Right lobe of liver (tissue), 6 donors: ENCODE data around the gene SPINDOC. TPM values are rescaled to one million over a fixed set of nuclear protein-coding genes. Genes with fewer than 3 reads are reported as not detected.
A peak's percentile ranks its signal among the peaks of the same experiment; 100 is the strongest.
"Not testable (repeated sequence)": the region's sequence is repeated elsewhere in the genome, so short reads cannot be mapped to it uniquely, and the experiment has no call there.

Experiments
- ATAC-seq, 4 donors: fragments of 200-7000 bp; cut with Tn5 transposase; one replicate each; pipeline ENCODE4 v1.9.1; 2020; ENCODE audit warnings: mild to moderate bottlenecking in 4 of 4, moderate library complexity in 4 of 4
- DNase-seq, 3 donors: peaks; one replicate each; pipeline ENCODE4 v3.0.0-alpha.2; 2020
- H3K27ac ChIP-seq, 3 donors: fragments of 200-600 bp; one replicate each; pipeline ENCODE4 v1.8.0; 2022
- H3K27me3 ChIP-seq, 2 donors: fragments of 200-600 bp; one replicate each; pipeline ENCODE4 v1.8.0; 2022
- H3K36me3 ChIP-seq, 4 donors: fragments of 200-600 bp; sonication (generic) in 1 of 4; one replicate each; pipeline versions ENCODE4 v1.5.1 to v1.8.0; 2017 to 2022; ENCODE audit warnings: control low read depth in 1 of 4
- H3K4me1 ChIP-seq, 4 donors: fragments of 200-600 bp; sonication (generic) in 1 of 4; one replicate each; pipeline versions ENCODE4 v1.5.1 to v1.8.0; 2017 to 2022; ENCODE audit warnings: control low read depth in 1 of 4
- H3K4me3 ChIP-seq, 3 donors: fragments of 200-600 bp; one replicate each; pipeline ENCODE4 v1.8.0; 2022
- H3K9me3 ChIP-seq, 4 donors: fragments of 200-600 bp; sonication (generic) in 1 of 4; one replicate each; pipeline versions ENCODE4 v1.5.1 to v1.8.0; 2017 to 2022; ENCODE audit warnings: control low read depth in 1 of 4
- CTCF ChIP-seq, 4 donors: fragments of 200-600 bp in 3 of 4; fragments of 450-650 bp in 1 of 4; IDR thresholded peaks; one replicate each; pipeline versions ENCODE4 v1.5.1 to v1.8.0; 2016 to 2022; ENCODE audit warnings: antibody characterized with exemption in 4 of 4, mild to moderate bottlenecking in 2 of 4
- POLR2A ChIP-seq: fragments of 450-650 bp; IDR thresholded peaks from one replicate; pipeline ENCODE4 v1.6.1; 2017; ENCODE audit warnings: antibody characterized with exemption, mild to moderate bottlenecking
- WGBS: methylation state at CpG from one replicate; pipeline ENCODE4 v1.1.6; 2018; ENCODE audit warnings: low coverage, low lambda C conversion rate; ENCODE audit not compliant: insufficient coverage; ENCODE audit errors: missing lambda C conversion rate; 5-methylcytosine and 5-hydroxymethylcytosine counted together
- intact Hi-C, 2 donors: fragments of 100-400 bp; cut with DNase I; formaldehyde crosslinking; loops; one replicate each; pipeline versions ENCODE4 v1.11.2 to v1.14.1; 2022
- total RNA-seq, 6 experiments: library from RNA; depleted of rRNA in 2 of 6; stranded (reverse); fragments of >200 nt in 2 of 6; fragmentation: NEBNext Ultra II Directional in 3 of 6; extraction: Animal tissue kit (Norgen Biotek cat#: 25700) in 3 of 6; gene quantifications; one replicate each; pipeline versions ENCODE4 v1.1.0 to v1.2.4, GENCODE V29; 2016 to 2023
- donor health status: DM: no; HTN: yes; CAD: no.
- donor health status: DM: no; HTN: no; CAD: no.
- donor health status: DM: no; HTN: no; CAD: no.
- donor health status: DM: no; HTN: yes; CAD: no.
- donor health status: DM: no; HTN: yes; CAD: no.

Gene SPINDOC
- total RNA-seq, 6 experiments from 2014 or later = 2.2 to 5.0 (median 2.7) TPM

GRCh38 chr11:63769714-63770455 is 43.4 kb upstream of the SPINDOC start:
- no peak for ATAC-seq
- 34% methylated on average over 7 of the region's 35 CpGs for WGBS
- intact Hi-C loops = loop anchor here (10.0 kb wide), 2 partner anchors 155 to 175 kb away; no protein-coding TSS in a partner anchor

GRCh38 chr11:63770763-63771162 is 42.5 kb upstream of the SPINDOC start:
- ATAC-seq (no peak), DNase-seq (no peak)
- no peaks in the 10 kb centered on the region for H3K36me3 ChIP-seq
- 84% methylated on average over 5 of the region's 7 CpGs for WGBS
- H3K27ac ChIP-seq = no peak overlapping the region
- H3K9me3 ChIP-seq = no peaks in the 10 kb centered on the region
- no peaks in the 10 kb centered on the region for H3K27me3 ChIP-seq
- H3K4me1 ChIP-seq = peaks cover 0 to 16% (median 7%) of the 10 kb centered on the region in 4 donors
- no peak for TF ChIP-seq CTCF (IDR thresholded peaks at IDR 0.05)
- TF ChIP-seq POLR2A = no peak
- H3K4me3 ChIP-seq = no peak overlapping the region
- intact Hi-C loops = loop anchor here in 1 of 2 donors (10.0 kb wide), 1 partner anchor 154 kb away; no protein-coding TSS in a partner anchor

More at GRCh38 chr11:63769714-63770455, 43.4 kb upstream of the SPINDOC start:
- H3K9me3 ChIP-seq = no peaks in the 10 kb centered on the region
- peak overlapping the region in 2 of 3 donors; percentile 38 to 67 for H3K27ac ChIP-seq
- H3K4me3 ChIP-seq = peak overlapping the region; percentile 64 to 83 (median 64)
- no peaks in the 10 kb centered on the region for H3K36me3 ChIP-seq
- DNase-seq = peak in 2 of 3 donors; percentile 19 to 23
- no peaks in the 10 kb centered on the region for H3K27me3 ChIP-seq
- H3K4me1 ChIP-seq = peaks cover 0 to 20% (median 9%) of the 10 kb centered on the region in 4 donors
- TF ChIP-seq CTCF (IDR thresholded peaks at IDR 0.05) (no peak), POLR2A (no peak)

- ATAC-seq, H3K27ac ChIP-seq, H3K9me3 ChIP-seq, H3K4me3 ChIP-seq, H3K36me3 ChIP-seq, H3K4me1 ChIP-seq, DNase-seq, H3K27me3 ChIP-seq: not testable (repeated sequence)
- 87% methylated on average over 2 of the region's 2 CpGs for WGBS
- intact Hi-C loops = loop anchor here in 1 of 2 donors (10.0 kb wide), 1 partner anchor 153 kb away; no protein-coding TSS in a partner anchor
Observed at GRCh38 chr11:63771741-63772318, 41.4 kb upstream of the SPINDOC start.

- H3K4me3 ChIP-seq = no peak overlapping the region
- no peaks in the 10 kb centered on the region for H3K4me1 ChIP-seq
- TF ChIP-seq CTCF (IDR thresholded peaks at IDR 0.05) (no peak), POLR2A (no peak)
- no peaks in the 10 kb centered on the region for H3K9me3 ChIP-seq
- H3K36me3 ChIP-seq = no peaks in the 10 kb centered on the region
- WGBS = 93% methylated on average over 3 of the region's 3 CpGs
- H3K27ac ChIP-seq = no peak overlapping the region
- H3K27me3 ChIP-seq = no peaks in the 10 kb centered on the region
- DNase-seq = no peak
- ATAC-seq = no peak
- intact Hi-C loops = loop anchor here in 1 of 2 donors (10.0 kb wide), 1 partner anchor 150 kb away; no protein-coding TSS in a partner anchor
Observed at GRCh38 chr11:63775191-63775590, 38.1 kb upstream of the SPINDOC start.

GRCh38 chr11:63779039-63779438 is 34.2 kb upstream of the SPINDOC start:
- Histone ChIP-seq H3K4me3 (no peak overlapping the region), H3K4me1 (no peaks in the 10 kb centered on the region), H3K27ac (no peak overlapping the region), H3K27me3 (no peaks in the 10 kb centered on the region), H3K36me3 (no peaks in the 10 kb centered on the region), H3K9me3 (no peaks in the 10 kb centered on the region)
- DNase-seq (no peak), ATAC-seq (peak in 1 of 4 donors; percentile 6)
- 52% methylated on average over 2 of the region's 2 CpGs for WGBS
- intact Hi-C loops = loop anchor here in 1 of 2 donors (10.0 kb wide), 1 partner anchor 146 kb away; no protein-coding TSS in a partner anchor
- no peak for TF ChIP-seq POLR2A
- no peak for TF ChIP-seq CTCF (IDR thresholded peaks at IDR 0.05)
